ENCODE data around the gene PRH1.

GRCh38 chr12:10910380-10910779, 26.3 kb upstream of the PRH1 start:
- TF ChIP-seq TP53 (CRISPR knock-in tag; IDR thresholded peaks at IDR 0.05) (no peak), CBFB (CRISPR knock-in tag; IDR thresholded peaks at IDR 0.05; ENCODE audit: low read depth) (no peak), CTCF (IDR thresholded peaks at IDR 0.05) (no peak), HMGA2 (CRISPR knock-in tag; IDR thresholded peaks at IDR 0.05) (no peak), ZNF232 (CRISPR knock-in tag; IDR thresholded peaks at IDR 0.05) (no peak)

Measured in WTC11 (cell line).